GM19023 (cell line): ENCODE results near the gene DNAJC16.
"Not testable (repeated sequence)": the region's sequence is repeated elsewhere in the genome, so short reads cannot be mapped to it uniquely, and the experiment has no call there.

Experiments
- ATAC-seq: cut with Tn5 transposase; IDR thresholded peaks from one replicate; pipeline ENCODE4 v1.9.1; 2021; ENCODE audit warnings: mild to moderate bottlenecking, moderate library complexity; ENCODE audit not compliant: unreplicated experiment

Gene DNAJC16

GRCh38 chr1:15506831-15507230 lies 19.8 kb upstream of the DNAJC16 start:
- ATAC-seq = no peak

GRCh38 chr1:15507278-15507677 lies 19.4 kb upstream of the DNAJC16 start:
- no peak for ATAC-seq

DNA sequence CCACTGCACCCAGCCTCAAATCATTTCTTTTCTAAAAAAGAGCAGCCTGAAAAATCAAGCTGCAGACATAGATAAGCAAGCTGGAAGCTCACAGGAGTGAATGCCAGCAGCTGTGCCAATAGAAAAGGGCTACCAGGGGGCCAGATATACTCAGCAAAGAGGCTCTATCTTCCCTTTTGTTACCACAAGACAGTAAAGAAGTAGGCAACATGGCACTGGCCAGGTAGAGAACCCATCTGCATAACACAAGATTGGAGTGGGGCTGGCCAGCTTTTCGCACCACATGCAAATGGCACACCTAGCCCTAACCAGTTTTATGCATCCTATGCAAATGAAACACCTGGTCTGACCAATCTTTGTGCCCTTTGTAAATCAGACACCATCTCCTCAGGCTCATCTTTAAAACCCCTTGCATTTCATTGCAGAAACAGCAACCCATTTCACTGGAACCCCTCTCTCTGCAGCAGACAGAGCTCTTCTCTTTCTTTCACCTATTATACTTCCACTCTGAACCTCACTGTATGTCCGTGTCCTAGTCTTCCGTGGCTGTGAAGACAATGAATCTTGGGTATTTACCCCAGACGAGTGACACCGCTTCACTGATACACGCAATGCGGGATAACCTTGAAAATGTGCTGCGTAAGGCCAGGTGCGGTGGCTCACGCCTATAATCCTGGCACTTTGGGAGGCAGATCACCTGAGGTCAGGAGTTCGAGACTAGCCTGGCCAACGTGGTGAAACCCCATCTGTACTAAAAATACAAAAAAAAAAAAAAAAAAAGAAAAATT lies 17.8 kb upstream of the DNAJC16 start:
- ATAC-seq = no peak

- ATAC-seq = no peak
Measured at GRCh38 chr1:15509586-15509985, 17.1 kb upstream of the DNAJC16 start.

GRCh38 chr1:15510611-15511405 lies 15.8 kb upstream of the DNAJC16 start:
- ATAC-seq = no peak

DNA sequence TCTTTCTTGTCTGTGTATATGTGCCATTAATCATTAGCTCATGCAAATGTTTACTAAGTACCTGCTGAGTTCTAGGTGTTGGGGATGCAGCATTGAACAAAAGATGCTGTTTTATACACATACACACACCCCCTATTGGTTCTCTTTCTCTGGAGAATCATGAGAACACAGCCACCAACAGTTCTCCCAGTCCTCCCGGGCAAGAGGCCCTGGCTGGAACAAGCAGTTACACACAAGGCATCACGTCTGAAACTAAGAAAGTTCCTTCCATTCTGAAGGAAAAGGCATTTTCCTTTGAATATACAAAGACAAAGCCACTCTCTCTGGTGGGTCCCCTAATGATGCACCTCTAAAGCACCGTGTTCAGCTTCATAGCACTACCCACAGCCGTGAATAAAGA lies 13.5 kb upstream of the DNAJC16 start:
- ATAC-seq = no peak

- ATAC-seq = no peak
Measured at GRCh38 chr1:15513919-15514318, 12.7 kb upstream of the DNAJC16 start.

DNA sequence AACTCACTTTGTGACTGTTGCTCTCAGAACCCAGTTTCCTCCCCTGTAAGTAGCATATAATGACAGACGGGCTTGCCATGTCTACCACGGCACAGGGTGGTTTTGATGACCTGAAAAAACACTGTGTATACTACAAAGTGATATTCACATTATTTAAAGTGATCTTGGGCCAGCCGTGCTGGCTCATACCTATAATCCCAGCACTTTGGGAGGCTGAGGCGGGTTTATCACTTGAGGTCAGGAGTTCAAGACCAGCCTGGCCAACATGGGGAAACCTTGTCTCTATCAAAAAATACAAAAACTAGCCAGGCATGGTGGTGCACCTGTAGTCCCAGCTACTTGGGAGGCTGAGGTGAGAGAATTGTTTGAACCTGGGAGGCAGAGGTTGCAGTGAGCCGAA lies 12.1 kb upstream of the DNAJC16 start:
- ATAC-seq = not testable (repeated sequence)

DNA sequence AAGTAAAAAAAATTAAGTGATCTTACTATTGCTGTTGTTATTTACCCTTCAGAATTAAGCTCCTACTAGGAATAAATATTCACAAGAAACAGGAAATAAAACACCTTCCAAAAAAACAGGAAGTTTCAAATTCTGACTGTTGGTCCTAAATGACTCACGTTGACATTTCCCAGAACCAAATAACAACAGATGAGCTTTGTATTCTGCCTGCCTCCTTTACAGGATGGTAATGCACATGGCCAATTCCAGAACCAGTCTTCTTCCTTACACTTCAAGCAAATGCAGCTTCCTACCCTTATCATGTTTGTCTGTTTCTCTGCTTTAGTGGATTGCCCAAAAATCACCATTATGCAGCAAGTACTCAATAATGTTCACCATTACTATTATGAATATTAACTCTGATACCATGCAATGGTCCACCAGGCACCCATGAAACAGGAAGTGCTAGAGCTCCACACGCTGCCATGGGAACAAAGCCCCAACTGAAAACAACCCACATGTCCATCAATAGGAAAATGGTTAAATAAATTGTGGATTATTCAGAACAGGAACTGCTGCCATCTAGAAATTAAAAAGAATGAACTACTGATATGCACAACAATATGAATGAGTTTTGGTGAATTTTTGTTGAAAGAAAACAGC lies 11.5 kb upstream of the DNAJC16 start:
- no peak for ATAC-seq

DNA sequence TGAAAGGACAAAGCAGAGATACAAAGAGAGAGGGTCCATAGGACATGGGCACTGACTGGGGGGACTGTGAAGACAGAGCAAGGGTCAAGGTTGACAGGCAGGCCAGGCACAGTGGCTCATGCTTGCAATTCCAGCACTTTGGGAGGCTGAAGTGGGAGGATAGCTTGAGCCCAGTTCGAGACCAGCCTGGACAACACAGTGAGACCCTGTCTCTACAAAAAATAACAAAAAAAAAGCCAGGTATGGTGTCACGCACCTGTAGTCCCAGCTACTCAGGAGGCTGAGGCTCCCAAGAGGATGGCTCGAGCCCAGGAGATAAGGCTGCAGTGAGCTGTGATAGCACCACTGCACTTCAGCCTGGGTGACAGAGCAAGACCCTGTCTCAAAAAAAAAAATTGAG lies 7.0 kb upstream of the DNAJC16 start:
- no peak for ATAC-seq

- not testable (repeated sequence) for ATAC-seq
Measured at GRCh38 chr1:15521206-15521906, 5.3 kb upstream of the DNAJC16 start.

GRCh38 chr1:15522551-15522950 lies 4.1 kb upstream of the DNAJC16 start:
- ATAC-seq = no peak

DNA sequence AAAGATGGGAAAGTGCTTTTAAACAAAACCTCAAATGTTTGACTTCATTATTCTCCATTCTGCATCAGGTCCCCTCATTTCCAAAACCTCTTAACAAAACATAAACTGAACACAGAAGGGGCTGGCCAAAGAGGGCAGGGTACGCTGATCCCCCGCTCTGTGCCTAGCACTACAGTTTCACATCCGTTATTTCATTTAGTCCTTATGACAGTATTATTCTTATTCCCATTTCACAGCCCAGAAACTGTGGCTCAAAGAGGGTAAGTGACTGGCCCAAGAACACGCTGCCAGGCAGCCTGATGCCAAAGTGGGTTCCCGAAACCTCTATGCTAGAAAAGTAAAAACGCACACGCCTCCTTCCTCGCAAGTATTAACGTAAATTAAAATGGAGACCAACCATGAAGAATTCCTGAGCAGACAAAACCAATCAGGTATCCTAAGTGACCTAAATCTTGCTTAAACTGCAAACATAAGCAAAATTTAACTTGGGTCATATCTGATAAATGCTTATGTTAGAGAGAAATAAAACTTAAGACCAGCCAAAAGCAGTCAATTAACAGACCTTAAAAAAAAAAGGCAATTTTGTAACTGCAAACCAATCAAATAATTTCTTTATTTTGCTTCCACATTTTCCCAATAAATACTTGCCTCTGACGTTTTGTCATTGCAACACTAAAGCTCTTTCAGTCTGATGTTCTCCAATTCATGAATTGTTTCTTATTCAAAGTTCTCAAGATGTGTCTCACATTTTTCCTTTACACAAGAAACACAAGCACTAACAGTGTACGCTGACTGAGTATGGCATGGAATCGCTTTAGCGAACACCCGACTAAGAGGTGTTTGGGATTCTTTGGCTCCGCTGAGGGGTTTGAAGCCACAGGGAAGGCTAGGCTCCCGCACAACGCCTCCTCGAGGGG lies 3.3 kb upstream of the DNAJC16 start:
- ATAC-seq = no peak

DNA sequence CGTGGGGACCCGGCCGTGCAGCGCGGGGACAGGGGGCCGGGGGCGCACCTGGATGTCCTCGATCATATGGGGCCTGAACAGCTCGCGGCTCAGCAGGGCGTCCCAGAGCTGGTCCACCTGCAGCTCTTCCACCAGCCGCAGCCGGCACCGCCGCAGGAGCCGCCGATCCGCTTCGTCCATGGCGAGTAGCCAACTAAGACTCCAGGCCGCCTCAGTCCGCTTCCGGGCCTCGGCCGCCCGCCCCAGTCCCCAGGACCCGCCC lies 2.7 kb upstream of the DNAJC16 start, which contains the start of gene CASP9:
Gene CASP9, minus strand, starts transcription at position 195 of the 262 bp plus-strand sequence. Its CDS starts 15 bp downstream, at position 180.
- no peak for ATAC-seq

- ATAC-seq = peak; percentile 38
Measured at GRCh38 chr1:15524283-15525049, 2.2 kb upstream of the DNAJC16 start.

DNA sequence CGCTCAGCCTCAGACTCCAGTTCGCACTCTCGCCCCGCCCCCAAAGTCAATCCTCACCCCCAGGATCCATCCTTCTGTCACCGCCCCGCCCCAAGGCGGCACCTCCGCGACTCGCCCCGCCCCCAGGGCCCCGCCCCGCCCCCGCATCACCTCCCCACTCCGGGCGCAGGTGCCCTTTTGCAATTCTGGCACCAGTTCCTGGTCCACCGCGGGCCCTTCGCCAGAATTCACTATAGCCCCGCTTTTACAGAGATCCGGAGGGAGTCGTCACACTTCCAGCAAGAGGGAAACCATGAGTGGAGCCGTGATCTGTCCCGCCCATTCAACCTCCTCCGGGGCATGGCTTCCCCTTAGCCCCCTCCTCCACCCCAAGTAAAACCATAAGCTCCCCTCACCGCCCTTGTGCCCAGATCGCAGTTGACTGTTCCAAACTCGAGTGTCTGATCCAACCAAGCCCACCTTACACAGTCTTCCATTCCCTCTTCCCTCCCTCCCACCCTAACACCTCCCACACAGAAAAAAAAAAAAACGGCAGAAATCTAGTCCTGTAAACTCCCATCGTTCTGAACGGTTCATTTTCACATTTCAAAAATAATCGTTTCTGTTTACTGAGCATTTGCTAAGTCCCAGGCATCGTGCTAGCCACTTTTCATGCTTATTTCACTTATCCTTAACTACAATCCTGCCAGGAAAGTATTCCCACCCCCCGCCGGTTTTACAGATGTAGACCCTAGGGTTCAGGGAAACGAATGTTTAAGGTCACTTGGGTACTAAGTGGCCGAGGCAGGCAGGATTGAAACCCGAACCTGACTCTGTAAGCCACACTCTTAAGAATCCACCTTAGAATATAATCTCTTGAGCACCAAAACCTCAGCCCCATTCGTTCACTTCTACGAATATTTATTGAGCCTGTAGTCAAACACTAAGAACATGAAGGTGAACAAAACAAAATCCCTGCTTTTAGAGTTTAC lies 1.3 kb upstream of the DNAJC16 start:
- peak; percentile 38 for ATAC-seq

DNA sequence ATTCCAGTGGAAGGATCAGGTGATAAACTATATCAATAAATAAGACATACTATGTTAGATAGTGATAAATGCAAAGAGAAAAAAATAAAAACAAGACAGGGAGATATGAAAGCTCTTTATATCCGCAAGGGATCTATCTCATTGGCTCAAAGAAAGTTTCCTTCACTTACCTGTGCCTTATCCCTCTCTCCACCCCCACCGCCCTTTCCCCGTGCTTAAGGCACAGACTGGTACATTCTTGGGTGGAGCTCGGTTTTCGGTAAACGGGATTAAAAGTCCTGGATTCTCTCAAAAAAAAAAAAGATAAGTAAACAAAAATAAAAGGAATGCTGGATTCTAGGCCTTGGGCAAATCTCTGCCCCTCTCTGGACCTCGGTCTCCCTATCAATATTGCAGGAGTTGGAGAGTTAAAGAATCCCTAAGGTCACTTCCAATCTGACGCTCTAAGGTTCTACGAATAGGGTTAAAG lies 593 bp upstream of the DNAJC16 start:
- ATAC-seq = no peak

DNA sequence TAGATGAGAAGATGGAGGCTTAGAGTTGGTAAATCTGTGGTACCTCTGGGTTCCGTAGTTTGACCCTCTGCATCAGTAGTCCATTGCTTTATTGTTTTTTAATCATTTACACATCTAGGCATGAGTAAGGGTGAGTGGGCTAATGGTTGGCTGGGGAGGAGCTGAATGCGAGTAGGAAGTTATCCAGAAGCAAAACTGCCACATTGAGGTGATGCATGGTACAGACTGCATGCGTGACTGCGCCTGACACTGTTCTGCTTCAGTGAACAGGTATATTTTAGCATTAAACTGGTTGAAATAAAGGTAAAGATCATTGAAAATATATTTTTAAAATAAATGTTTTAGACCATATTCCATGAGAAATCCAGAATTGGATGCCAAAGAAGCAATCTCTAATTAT lies 4.4 kb downstream of the DNAJC16 start:
- ATAC-seq = no peak
